Measurements from ENCODE around the gene ZDHHC4. TPM values are rescaled to one million over a fixed set of nuclear protein-coding genes. Genes with fewer than 3 reads are reported as not detected.

ZDHHC4 gene
- total and polyA plus RNA-seq, 2 of the 13 experiments (the other 11 are each of a cell fraction or from before 2014, with no cell fraction given), result 83.2 to 188 TPM

GRCh38 chr7:6546498-6547251 is 30.6 kb upstream of the ZDHHC4 start (continued):
- TF ChIP-seq NFYC (CRISPR knock-in tag; IDR thresholded peaks at IDR 0.05), result peak; percentile 77
- peak; percentile 87 for TF ChIP-seq ZNF143 (CRISPR knock-in tag; IDR thresholded peaks at IDR 0.05)
- TF ChIP-seq SUZ12 (IDR thresholded peaks at IDR 0.05; ENCODE audit: low read depth, low read length), result peak; percentile 35; the same call in 1 of the 2 replicates
- TF ChIP-seq ATF6 (CRISPR knock-in tag; conservative IDR thresholded peaks at IDR 0.05), result no peak
- TF ChIP-seq FOXK2 (IDR thresholded peaks at IDR 0.05), result no peak
- TF ChIP-seq ZSCAN20 (CRISPR knock-in tag; IDR thresholded peaks at IDR 0.05; ENCODE audit: borderline replicate concordance), result no peak
- TF ChIP-seq JUND (CRISPR knock-in tag; IDR thresholded peaks at IDR 0.05), result no peak
- TF ChIP-seq ATF7-NPFF (CRISPR knock-in tag; IDR thresholded peaks at IDR 0.05; ENCODE audit: low read depth), result no peak
- no peak for TF ChIP-seq SIN3A (IDR thresholded peaks at IDR 0.05; ENCODE audit: borderline replicate concordance, low read depth, low read length)
- TF ChIP-seq ZNF577 (CRISPR knock-in tag; IDR thresholded peaks at IDR 0.05; ENCODE audit: borderline replicate concordance, low read depth), result no peak
- no peak for TF ChIP-seq ZBTB42 (CRISPR knock-in tag; IDR thresholded peaks at IDR 0.05)
- peak; percentile 97 for TF ChIP-seq THAP11 (CRISPR knock-in tag; IDR thresholded peaks at IDR 0.05)
- TF ChIP-seq MTA1 (CRISPR knock-in tag; IDR thresholded peaks at IDR 0.05; ENCODE audit: borderline replicate concordance), result no peak
- TF ChIP-seq ZNF317 (CRISPR knock-in tag; IDR thresholded peaks at IDR 0.05), result no peak
- TF ChIP-seq MTERF4 (CRISPR knock-in tag; IDR thresholded peaks at IDR 0.05), result no peak
- TF ChIP-seq NPAS2 (CRISPR knock-in tag; IDR thresholded peaks at IDR 0.05; ENCODE audit: borderline replicate concordance), result no peak
- no peak for TF ChIP-seq ZMAT3 (CRISPR knock-in tag; conservative IDR thresholded peaks at IDR 0.05)
- no peak for TF ChIP-seq ZKSCAN8 (CRISPR knock-in tag; IDR thresholded peaks at IDR 0.05; ENCODE audit: borderline replicate concordance)
- no peak for TF ChIP-seq EED (CRISPR knock-in tag; IDR thresholded peaks at IDR 0.05)
- no peak for TF ChIP-seq CBX1 (IDR thresholded peaks at IDR 0.05; ENCODE audit: low read depth)
- TF ChIP-seq ZNF740 (CRISPR knock-in tag; IDR thresholded peaks at IDR 0.05), result no peak
- no peak for TF ChIP-seq ZNF7 (CRISPR knock-in tag; IDR thresholded peaks at IDR 0.05)
- no peak for TF ChIP-seq ZNF205 (CRISPR knock-in tag; IDR thresholded peaks at IDR 0.05)
- no peak for TF ChIP-seq DNMT1 (CRISPR knock-in tag; IDR thresholded peaks at IDR 0.05)
- no peak for TF ChIP-seq RCOR2 (CRISPR knock-in tag; IDR thresholded peaks at IDR 0.05)
- peak; percentile 61 for TF ChIP-seq NFYB (CRISPR knock-in tag; IDR thresholded peaks at IDR 0.05)
